ENCODE data around the gene PIP4K2A.

GRCh38 chr10:22705527-22705926 is 8.9 kb downstream of the PIP4K2A start:
- TF ChIP-seq CTCF (IDR thresholded peaks at IDR 0.05) (no peak), POLR2AphosphoS5 (IDR thresholded peaks at IDR 0.05) (no peak), EP300 (IDR thresholded peaks at IDR 0.05) (no peak), POLR2A (IDR thresholded peaks at IDR 0.05) (no peak)

Measured in suprapubic skin (tissue), 4 donors.